Right atrium auricular region (tissue), 2 donors: ENCODE measurements around the gene CDC20. TPM values are rescaled to one million over a fixed set of nuclear protein-coding genes. Genes with fewer than 3 reads are reported as not detected.

Experiments used
- DNase-seq: peaks from one replicate; pipeline ENCODE4 v3.0.0-alpha.2; 2019; ENCODE audit warnings: low spot score
- H3K27ac ChIP-seq, 2 donors: fragments of 200-600 bp; sonication (generic); 1 replicate in 1 of 2; 2 replicates in 1 of 2; pipeline ENCODE4 v1.5.1; 2016 to 2019
- H3K27me3 ChIP-seq, 2 donors: fragments of 200-600 bp; sonication (generic); one replicate each; pipeline versions ENCODE4 v1.5.1 to v1.6.0; 2017 to 2019
- H3K36me3 ChIP-seq: fragments of 200-600 bp; sonication (generic); one replicate; pipeline ENCODE4 v1.5.1; 2016
- H3K4me1 ChIP-seq, 2 donors: fragments of 200-600 bp; sonication (generic); one replicate each; pipeline versions ENCODE4 v1.5.1 to v1.6.0; 2017 to 2019
- H3K4me3 ChIP-seq, 2 donors: fragments of 200-600 bp; sonication (generic); 1 replicate in 1 of 2; 2 replicates in 1 of 2; pipeline ENCODE4 v1.5.1; 2017 to 2019; ENCODE audit warnings: mild to moderate bottlenecking in 1 of 2, moderate library complexity in 1 of 2
- H3K9me3 ChIP-seq, 2 donors: fragments of 200-600 bp; sonication (generic); one replicate each; pipeline ENCODE4 v1.5.1; 2019
- total RNA-seq, 2 donors: library from RNA; depleted of rRNA; stranded (reverse); fragments of >200 nt; gene quantifications; one replicate each; pipeline ENCODE4 v1.1.0, GENCODE V29; 2016
- TF ChIP-seq, protein P1 (sequence below), 2 donors: fragments of 200-600 bp; sonication (generic); IDR thresholded peaks; one replicate each; pipeline ENCODE4 v1.5.1; 2019; ENCODE audit warnings: antibody characterized with exemption in 2 of 2

The CDC20 gene
- total RNA-seq, 2 donors from 2014 or later, result 0.63 to 2.5 TPM

DNA sequence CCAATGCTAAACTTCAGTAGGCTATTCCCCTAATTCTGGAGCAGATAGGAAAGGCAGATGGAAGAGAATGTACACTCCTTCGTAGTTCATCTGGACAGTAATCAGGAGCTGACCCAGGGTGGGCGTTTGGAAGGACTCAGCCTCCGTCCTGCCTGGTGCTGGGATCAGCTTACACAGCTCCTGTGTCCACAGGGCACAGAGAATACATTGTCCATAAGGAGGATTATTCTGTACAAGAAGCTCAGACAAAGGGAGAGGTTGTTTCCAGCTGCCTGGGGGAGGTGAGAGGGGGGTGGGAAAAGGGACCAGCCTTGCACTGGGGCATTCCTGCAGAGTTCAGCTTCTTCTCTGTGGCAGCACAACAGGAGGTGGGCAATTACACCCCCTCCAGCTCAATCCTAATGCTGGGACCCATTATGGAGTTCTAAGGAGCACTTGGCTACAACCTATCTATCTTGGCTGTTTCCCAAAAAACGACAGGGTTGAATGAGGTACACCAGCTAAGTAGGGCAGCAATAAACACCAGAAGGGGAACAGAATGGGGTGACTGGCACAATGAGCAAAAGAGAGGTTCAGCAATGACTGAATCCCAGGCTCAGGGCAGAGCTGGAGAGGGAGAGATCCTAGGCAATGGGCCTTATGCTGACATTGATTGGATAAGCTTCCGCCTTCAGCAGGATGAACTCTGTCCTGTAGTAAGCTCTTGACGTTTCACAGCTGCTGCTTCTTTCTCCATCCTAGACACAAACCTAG is 23.4 kb downstream of the CDC20 start:
- Histone ChIP-seq H3K27me3 (no peaks in the 10 kb centered on the region), H3K4me1 (peaks cover 0 to 26% of the 10 kb centered on the region in 2 donors), H3K36me3 (peaks cover 46% of the 10 kb centered on the region), H3K27ac (peak overlapping the region in 1 of 2 donors; percentile 13), H3K4me3 (no peak overlapping the region), H3K9me3 (no peaks in the 10 kb centered on the region)
- DNase-seq, result no peak
- TF ChIP-seq, protein P1, sequence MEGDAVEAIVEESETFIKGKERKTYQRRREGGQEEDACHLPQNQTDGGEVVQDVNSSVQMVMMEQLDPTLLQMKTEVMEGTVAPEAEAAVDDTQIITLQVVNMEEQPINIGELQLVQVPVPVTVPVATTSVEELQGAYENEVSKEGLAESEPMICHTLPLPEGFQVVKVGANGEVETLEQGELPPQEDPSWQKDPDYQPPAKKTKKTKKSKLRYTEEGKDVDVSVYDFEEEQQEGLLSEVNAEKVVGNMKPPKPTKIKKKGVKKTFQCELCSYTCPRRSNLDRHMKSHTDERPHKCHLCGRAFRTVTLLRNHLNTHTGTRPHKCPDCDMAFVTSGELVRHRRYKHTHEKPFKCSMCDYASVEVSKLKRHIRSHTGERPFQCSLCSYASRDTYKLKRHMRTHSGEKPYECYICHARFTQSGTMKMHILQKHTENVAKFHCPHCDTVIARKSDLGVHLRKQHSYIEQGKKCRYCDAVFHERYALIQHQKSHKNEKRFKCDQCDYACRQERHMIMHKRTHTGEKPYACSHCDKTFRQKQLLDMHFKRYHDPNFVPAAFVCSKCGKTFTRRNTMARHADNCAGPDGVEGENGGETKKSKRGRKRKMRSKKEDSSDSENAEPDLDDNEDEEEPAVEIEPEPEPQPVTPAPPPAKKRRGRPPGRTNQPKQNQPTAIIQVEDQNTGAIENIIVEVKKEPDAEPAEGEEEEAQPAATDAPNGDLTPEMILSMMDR (IDR thresholded peaks at IDR 0.05), result no peak

DNA sequence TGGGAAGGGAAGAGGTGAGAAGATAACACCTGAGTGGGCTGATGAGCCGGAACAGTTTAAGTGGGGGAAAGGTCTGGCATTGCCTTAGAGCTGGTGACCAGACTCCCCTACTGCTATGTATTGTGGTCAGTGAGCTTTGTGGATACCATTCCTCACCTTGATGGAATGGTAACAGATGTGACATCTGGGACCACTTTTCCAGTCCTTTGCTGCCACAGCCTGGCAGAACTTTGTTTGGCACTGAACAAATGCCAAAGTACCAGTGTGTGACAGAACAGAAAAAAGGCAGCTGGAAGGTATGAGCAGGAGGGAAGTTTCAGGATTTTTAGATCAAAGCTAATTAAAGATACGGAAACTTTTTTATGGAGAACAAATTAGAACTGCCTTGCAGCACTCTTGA is 24.7 kb downstream of the CDC20 start:
- H3K9me3 ChIP-seq, result no peaks in the 10 kb centered on the region
- no peak overlapping the region for H3K4me3 ChIP-seq
- peaks cover 50% of the 10 kb centered on the region for H3K36me3 ChIP-seq
- no peak overlapping the region for H3K27ac ChIP-seq
- TF ChIP-seq, protein P1 (IDR thresholded peaks at IDR 0.05), result peak in 1 of 2 donors; percentile 46
- DNase-seq, result no peak
- H3K27me3 ChIP-seq, result no peaks in the 10 kb centered on the region
- peaks cover 0 to 35% of the 10 kb centered on the region in 2 donors for H3K4me1 ChIP-seq

DNA sequence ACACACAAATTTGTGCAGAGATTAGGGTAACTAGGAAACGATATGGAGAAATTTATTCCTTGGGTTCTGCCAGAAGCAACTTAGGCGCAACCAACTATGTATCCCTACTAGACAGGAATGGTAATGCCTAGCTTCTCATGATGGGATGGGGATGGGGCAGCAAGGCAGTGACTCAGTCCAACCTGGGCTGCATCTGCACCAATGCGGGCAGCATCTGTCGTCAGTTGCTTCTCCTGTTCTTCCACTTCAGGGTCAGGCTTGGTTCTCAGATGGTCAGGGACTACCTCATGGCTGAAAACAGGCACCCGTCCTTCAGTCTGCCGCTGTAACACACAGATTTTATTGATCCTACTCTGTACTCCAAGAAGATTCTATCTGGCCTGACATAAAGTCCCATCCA is 27.9 kb downstream of the CDC20 start:
- no peaks in the 10 kb centered on the region for H3K27me3 ChIP-seq
- DNase-seq, result no peak
- H3K27ac ChIP-seq, result no peak overlapping the region
- peaks cover 50% of the 10 kb centered on the region for H3K36me3 ChIP-seq
- peaks cover 0 to 48% of the 10 kb centered on the region in 2 donors for H3K4me1 ChIP-seq
- TF ChIP-seq, protein P1 (IDR thresholded peaks at IDR 0.05), result no peak
- H3K9me3 ChIP-seq, result no peaks in the 10 kb centered on the region
- H3K4me3 ChIP-seq, result no peak overlapping the region

DNA sequence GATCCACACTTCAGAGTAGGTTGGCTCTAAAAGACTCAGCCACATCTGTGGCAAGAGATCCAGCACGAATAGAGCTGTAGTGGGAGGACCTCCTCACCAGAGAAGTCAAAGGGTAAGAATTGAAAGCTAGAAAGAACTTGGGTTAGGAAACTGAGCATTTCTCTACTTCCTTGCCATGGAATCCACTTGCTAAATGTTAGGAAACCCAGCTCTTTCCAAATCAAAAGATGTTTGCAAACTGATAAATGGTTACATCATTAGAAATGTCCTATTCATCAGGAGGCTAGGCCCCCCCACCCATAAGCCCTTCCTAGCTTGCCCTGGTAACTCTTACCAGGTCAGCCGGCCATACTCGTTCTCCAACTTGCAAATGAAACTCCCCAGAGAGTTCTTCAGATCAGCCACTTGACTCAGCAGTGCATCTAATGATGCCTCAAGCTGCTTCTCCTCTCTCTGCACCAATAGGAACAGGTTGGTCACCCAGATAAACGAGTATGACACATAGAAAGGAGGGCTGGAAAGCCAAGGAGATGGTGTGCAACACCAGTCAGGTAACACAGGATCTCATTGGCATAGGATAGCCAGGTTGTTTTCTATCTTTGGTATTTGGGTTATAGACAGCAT is 29.3 kb downstream of the CDC20 start:
- DNase-seq, result no peak
- Histone ChIP-seq H3K27ac (no peak overlapping the region), H3K36me3 (peaks cover 45% of the 10 kb centered on the region), H3K27me3 (no peaks in the 10 kb centered on the region), H3K9me3 (no peaks in the 10 kb centered on the region), H3K4me1 (peaks cover 0 to 34% of the 10 kb centered on the region in 2 donors), H3K4me3 (no peak overlapping the region)
- TF ChIP-seq, protein P1 (IDR thresholded peaks at IDR 0.05), result no peak

DNA sequence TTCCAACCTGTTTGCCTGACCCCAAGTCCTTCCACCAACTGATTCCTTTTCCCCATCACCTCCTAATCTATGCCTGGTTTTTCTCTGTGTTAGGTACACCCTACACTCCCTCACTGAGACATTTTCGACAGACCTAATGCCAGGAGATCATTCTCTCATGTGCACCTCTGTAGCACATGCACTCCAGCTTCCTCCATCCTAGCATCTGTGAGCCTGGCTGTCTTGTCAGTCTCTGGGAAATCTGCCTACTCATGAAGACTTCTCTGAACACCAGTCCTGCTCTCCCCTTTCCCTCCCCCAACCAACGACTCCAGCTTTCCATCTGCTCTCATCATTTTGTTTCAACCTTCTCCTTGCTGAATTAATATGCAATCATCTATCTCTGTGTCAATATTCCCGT is 29.8 kb downstream of the CDC20 start:
- Histone ChIP-seq H3K27me3 (no peaks in the 10 kb centered on the region), H3K4me1 (peaks cover 0 to 28% of the 10 kb centered on the region in 2 donors), H3K9me3 (no peaks in the 10 kb centered on the region), H3K27ac (peak overlapping the region in 1 of 2 donors; percentile 85), H3K36me3 (peaks cover 40% of the 10 kb centered on the region), H3K4me3 (peak overlapping the region; percentile 62 to 91)
- no peak for DNase-seq
- TF ChIP-seq, protein P1 (IDR thresholded peaks at IDR 0.05), result no peak
